Neural cell (in vitro differentiated cells): Measurements from ENCODE around the gene TNFRSF14.

Experiments
- EP300 ChIP-seq: fragments of 450-650 bp; conservative IDR thresholded peaks from 2 replicates; pipeline ENCODE4 v1.6.1; 2014; ENCODE audit warnings: antibody characterized with exemption, mild to moderate bottlenecking, moderate library complexity; ENCODE audit not compliant: poor library complexity, severe bottlenecking
- EZH2 ChIP-seq: fragments of 200-600, 300-800 bp; shearing (Covaris generic), sonication (generic); IDR thresholded peaks from 2 replicates; pipeline ENCODE4 v1.6.1; 2014; ENCODE audit warnings: antibody characterized with exemption, low read length, borderline replicate concordance, mild to moderate bottlenecking; ENCODE audit not compliant: insufficient read depth, poor library complexity, severe bottlenecking
- MXI1 ChIP-seq: fragments of 450-650 bp; conservative IDR thresholded peaks from 2 replicates; pipeline ENCODE4 v1.6.1; 2014; ENCODE audit warnings: antibody characterized with exemption, mild to moderate bottlenecking; ENCODE audit not compliant: poor library complexity, severe bottlenecking
- POLR2AphosphoS5 ChIP-seq: IDR thresholded peaks from 2 replicates; pipeline ENCODE4 v1.6.1; 2012
- RAD21 ChIP-seq: fragments of 450-650 bp; conservative IDR thresholded peaks from 2 replicates; pipeline ENCODE4 v1.6.1; 2014; ENCODE audit warnings: antibody characterized with exemption, mild to moderate bottlenecking, moderate library complexity
- SMC3 ChIP-seq: fragments of 450-650 bp; conservative IDR thresholded peaks from 2 replicates; pipeline ENCODE4 v1.6.1; 2014; ENCODE audit warnings: antibody characterized with exemption, mild to moderate bottlenecking, moderate library complexity; ENCODE audit not compliant: poor library complexity
- TAF1 ChIP-seq: IDR thresholded peaks from 2 replicates; pipeline ENCODE4 v1.6.1; 2012; ENCODE audit warnings: low read depth
- TF ChIP-seq, protein P1 (sequence below): fragments of 450-650 bp; IDR thresholded peaks from 2 replicates; pipeline ENCODE4 v1.5.1; 2014; ENCODE audit warnings: antibody characterized with exemption, mild to moderate bottlenecking, moderate library complexity; ENCODE audit not compliant: poor library complexity, severe bottlenecking
- TF ChIP-seq, protein P2 (sequence below): IDR thresholded peaks from 2 replicates; pipeline ENCODE4 v1.6.1; 2012; ENCODE audit warnings: borderline replicate concordance

DNA sequence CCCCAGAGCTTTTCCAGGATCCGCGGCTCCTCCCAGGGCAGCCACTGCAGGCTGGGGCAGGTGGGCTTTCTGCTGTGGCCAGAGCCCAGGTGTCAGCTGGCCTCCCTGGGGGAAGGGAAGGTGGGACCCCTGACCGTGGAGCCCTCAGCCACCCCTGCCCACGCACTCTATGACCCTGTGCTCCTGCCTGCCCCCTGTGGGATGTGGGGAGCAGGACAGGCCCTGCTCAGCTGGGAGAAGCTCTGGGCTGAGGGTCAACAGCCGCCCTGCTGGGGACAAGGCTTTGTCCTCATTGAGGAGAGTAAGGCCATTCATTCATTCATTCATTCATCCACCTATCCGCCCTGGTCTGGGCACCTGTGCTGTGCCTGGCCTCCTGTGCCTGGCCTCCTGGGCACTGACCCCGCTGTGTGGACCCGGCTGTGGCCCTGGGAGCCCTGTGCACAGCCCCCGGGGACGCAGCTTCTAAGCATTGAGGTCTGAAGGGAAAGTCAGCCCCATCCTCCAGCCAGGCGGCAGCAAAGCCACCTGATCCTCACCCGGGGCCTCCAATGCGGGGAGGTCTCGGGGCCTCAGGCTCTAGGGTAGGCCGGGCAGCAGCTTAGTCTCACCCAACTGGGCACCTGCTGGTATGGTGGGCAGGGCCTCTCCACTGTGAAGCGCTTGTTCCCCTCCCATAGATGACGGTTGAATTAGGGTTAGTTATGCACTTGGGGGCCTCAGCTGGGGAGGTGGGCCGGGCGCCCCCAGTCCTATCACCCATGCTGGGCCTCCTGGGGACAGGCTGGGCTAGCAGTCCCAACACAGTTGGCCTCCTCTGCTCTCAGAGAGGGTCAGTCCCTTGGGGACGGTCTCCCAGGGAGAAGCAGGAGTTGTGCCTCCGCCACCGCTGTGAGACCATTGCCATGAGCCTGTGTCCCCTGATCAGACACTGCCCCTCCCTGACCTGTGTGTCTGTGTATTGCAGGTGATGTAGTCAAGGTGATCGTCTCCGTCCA, 6.0 kb downstream of the TNFRSF14 start:
- TF ChIP-seq, protein P1, sequence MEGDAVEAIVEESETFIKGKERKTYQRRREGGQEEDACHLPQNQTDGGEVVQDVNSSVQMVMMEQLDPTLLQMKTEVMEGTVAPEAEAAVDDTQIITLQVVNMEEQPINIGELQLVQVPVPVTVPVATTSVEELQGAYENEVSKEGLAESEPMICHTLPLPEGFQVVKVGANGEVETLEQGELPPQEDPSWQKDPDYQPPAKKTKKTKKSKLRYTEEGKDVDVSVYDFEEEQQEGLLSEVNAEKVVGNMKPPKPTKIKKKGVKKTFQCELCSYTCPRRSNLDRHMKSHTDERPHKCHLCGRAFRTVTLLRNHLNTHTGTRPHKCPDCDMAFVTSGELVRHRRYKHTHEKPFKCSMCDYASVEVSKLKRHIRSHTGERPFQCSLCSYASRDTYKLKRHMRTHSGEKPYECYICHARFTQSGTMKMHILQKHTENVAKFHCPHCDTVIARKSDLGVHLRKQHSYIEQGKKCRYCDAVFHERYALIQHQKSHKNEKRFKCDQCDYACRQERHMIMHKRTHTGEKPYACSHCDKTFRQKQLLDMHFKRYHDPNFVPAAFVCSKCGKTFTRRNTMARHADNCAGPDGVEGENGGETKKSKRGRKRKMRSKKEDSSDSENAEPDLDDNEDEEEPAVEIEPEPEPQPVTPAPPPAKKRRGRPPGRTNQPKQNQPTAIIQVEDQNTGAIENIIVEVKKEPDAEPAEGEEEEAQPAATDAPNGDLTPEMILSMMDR: no peak
- TF ChIP-seq EP300 (no peak), POLR2AphosphoS5 (no peak), EZH2 (no peak), TAF1 (no peak), SMC3 (no peak), MXI1 (no peak), RAD21 (no peak)
- TF ChIP-seq, protein P2, sequence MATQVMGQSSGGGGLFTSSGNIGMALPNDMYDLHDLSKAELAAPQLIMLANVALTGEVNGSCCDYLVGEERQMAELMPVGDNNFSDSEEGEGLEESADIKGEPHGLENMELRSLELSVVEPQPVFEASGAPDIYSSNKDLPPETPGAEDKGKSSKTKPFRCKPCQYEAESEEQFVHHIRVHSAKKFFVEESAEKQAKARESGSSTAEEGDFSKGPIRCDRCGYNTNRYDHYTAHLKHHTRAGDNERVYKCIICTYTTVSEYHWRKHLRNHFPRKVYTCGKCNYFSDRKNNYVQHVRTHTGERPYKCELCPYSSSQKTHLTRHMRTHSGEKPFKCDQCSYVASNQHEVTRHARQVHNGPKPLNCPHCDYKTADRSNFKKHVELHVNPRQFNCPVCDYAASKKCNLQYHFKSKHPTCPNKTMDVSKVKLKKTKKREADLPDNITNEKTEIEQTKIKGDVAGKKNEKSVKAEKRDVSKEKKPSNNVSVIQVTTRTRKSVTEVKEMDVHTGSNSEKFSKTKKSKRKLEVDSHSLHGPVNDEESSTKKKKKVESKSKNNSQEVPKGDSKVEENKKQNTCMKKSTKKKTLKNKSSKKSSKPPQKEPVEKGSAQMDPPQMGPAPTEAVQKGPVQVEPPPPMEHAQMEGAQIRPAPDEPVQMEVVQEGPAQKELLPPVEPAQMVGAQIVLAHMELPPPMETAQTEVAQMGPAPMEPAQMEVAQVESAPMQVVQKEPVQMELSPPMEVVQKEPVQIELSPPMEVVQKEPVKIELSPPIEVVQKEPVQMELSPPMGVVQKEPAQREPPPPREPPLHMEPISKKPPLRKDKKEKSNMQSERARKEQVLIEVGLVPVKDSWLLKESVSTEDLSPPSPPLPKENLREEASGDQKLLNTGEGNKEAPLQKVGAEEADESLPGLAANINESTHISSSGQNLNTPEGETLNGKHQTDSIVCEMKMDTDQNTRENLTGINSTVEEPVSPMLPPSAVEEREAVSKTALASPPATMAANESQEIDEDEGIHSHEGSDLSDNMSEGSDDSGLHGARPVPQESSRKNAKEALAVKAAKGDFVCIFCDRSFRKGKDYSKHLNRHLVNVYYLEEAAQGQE: no peak
